Measurements from ENCODE around the gene CHCHD6.

The CHCHD6 gene

GRCh38 chr3:126834596-126835471, 130.8 kb downstream of the CHCHD6 start:
- FAIRE-seq: no peak

GRCh38 chr3:126835472-126836219, 131.6 kb downstream of the CHCHD6 start:
- FAIRE-seq: no peak

GRCh38 chr3:126836220-126836860, 132.3 kb downstream of the CHCHD6 start:
- no peak for FAIRE-seq

- FAIRE-seq: no peak
Measured at GRCh38 chr3:126837773-126838172, 133.7 kb downstream of the CHCHD6 start.

- no peak for FAIRE-seq
Measured at GRCh38 chr3:126845920-126846715, 142.1 kb downstream of the CHCHD6 start.

GRCh38 chr3:126847061-126847460, 143.0 kb downstream of the CHCHD6 start:
- FAIRE-seq: no peak

- FAIRE-seq: no peak
Measured at GRCh38 chr3:126848991-126849390, 145.0 kb downstream of the CHCHD6 start.

GRCh38 chr3:126849768-126850167, 145.7 kb downstream of the CHCHD6 start:
- FAIRE-seq: no peak

- FAIRE-seq: no peak
Measured at GRCh38 chr3:126850370-126851085, 146.5 kb downstream of the CHCHD6 start.

- FAIRE-seq: no peak
Measured at GRCh38 chr3:126851382-126851781, 147.3 kb downstream of the CHCHD6 start.

- FAIRE-seq: no peak
Measured at GRCh38 chr3:126851934-126852333, 147.9 kb downstream of the CHCHD6 start.

GRCh38 chr3:126852511-126852910, 148.5 kb downstream of the CHCHD6 start:
- FAIRE-seq: no peak

GRCh38 chr3:126854666-126855065, 150.6 kb downstream of the CHCHD6 start:
- FAIRE-seq: no peak

GRCh38 chr3:126855374-126855773, 151.3 kb downstream of the CHCHD6 start:
- FAIRE-seq: no peak

- FAIRE-seq: no peak
Measured at GRCh38 chr3:126857928-126858327, 153.9 kb downstream of the CHCHD6 start.

GRCh38 chr3:126858401-126858800, 154.4 kb downstream of the CHCHD6 start:
- no peak for FAIRE-seq

- no peak for FAIRE-seq
Measured at GRCh38 chr3:126858887-126859286, 154.8 kb downstream of the CHCHD6 start.

- no peak for FAIRE-seq
Measured at GRCh38 chr3:126859415-126860246, 155.6 kb downstream of the CHCHD6 start.

GRCh38 chr3:126865736-126866135, 161.7 kb downstream of the CHCHD6 start:
- no peak for FAIRE-seq

GRCh38 chr3:126866175-126866759, 162.2 kb downstream of the CHCHD6 start:
- no peak for FAIRE-seq

Data from endometrium (tissue), 2 donors.